Endothelial cell of hepatic sinusoid (primary cell): ENCODE results near the gene MYT1.

Source experiments
- in situ Hi-C: cut with HindIII; loops from 2 replicates; pipeline ENCODE4 v1.10.0; 2017; ENCODE audit warnings: low sequenced_read_pairs

MYT1 gene

GRCh38 chr20:64153410-64153809, 10.8 kb upstream of the MYT1 start:
- in situ Hi-C loops = no loop called here

GRCh38 chr20:64153861-64154589, 10.2 kb upstream of the MYT1 start:
- in situ Hi-C loops = no loop called here

GRCh38 chr20:64154590-64155257, 9.5 kb upstream of the MYT1 start:
- in situ Hi-C loops = no loop called here

- in situ Hi-C loops = no loop called here
These were observed 8.8 kb upstream of the MYT1 start for GRCh38 chr20:64155258-64156135.

- in situ Hi-C loops = no loop called here
These were observed 7.9 kb upstream of the MYT1 start for GRCh38 chr20:64156136-64156885.

GRCh38 chr20:64156886-64157875, 7.1 kb upstream of the MYT1 start:
- in situ Hi-C loops = no loop called here

GRCh38 chr20:64157878-64158277, 6.4 kb upstream of the MYT1 start:
- in situ Hi-C loops = no loop called here

GRCh38 chr20:64158346-64159285, 5.6 kb upstream of the MYT1 start:
- in situ Hi-C loops = no loop called here

GRCh38 chr20:64159286-64159680, 5.0 kb upstream of the MYT1 start:
- in situ Hi-C loops = no loop called here

- in situ Hi-C loops = loop anchor here (5.0 kb wide), 1 partner anchor 53 kb away; no protein-coding TSS in a partner anchor
These were observed 4.5 kb upstream of the MYT1 start for GRCh38 chr20:64159711-64160110.

GRCh38 chr20:64160118-64160517, 4.1 kb upstream of the MYT1 start:
- in situ Hi-C loops = loop anchor here (5.0 kb wide), 1 partner anchor 52 kb away; no protein-coding TSS in a partner anchor

GRCh38 chr20:64160526-64161355, 3.5 kb upstream of the MYT1 start:
- in situ Hi-C loops = loop anchor here (5.0 kb wide), 1 partner anchor 52 kb away; no protein-coding TSS in a partner anchor

GRCh38 chr20:64161356-64162238, 2.7 kb upstream of the MYT1 start:
- in situ Hi-C loops = loop anchor here (5.0 kb wide), 1 partner anchor 51 kb away; no protein-coding TSS in a partner anchor

GRCh38 chr20:64162239-64162910, 1.9 kb upstream of the MYT1 start:
- in situ Hi-C loops = loop anchor here (5.0 kb wide), 1 partner anchor 50 kb away; no protein-coding TSS in a partner anchor

GRCh38 chr20:64163776-64164122, 503 bp upstream of the MYT1 start:
- in situ Hi-C loops = loop anchor here (5.0 kb wide), 1 partner anchor 49 kb away; no protein-coding TSS in a partner anchor
